Thyroid gland (tissue), 4 donors: Measurements from ENCODE around the gene DPP8.

ENCODE experiments used
- POLR2A ChIP-seq, 2 donors: fragments of 450-650 bp; IDR thresholded peaks; one replicate each; pipeline ENCODE4 v1.6.1; 2017; ENCODE audit warnings: antibody characterized with exemption in 2 of 2, mild to moderate bottlenecking in 2 of 2, moderate library complexity in 1 of 2
- TF ChIP-seq, protein P1 (sequence below), 6 experiments: fragments of 200-600 bp in 3 of 6; fragments of 450-650 bp in 3 of 6; sonication (generic) in 3 of 6; IDR thresholded peaks; one replicate each; pipeline ENCODE4 v1.5.1; 2016 to 2019; ENCODE audit warnings: antibody characterized with exemption in 6 of 6, mild to moderate bottlenecking in 2 of 6, inconsistent platforms in 1 of 6, moderate library complexity in 1 of 6

GRCh38 chr15:65558997-65559760 is 41.7 kb upstream of the DPP8 start:
- no peak for TF ChIP-seq POLR2A (IDR thresholded peaks at IDR 0.05)
- TF ChIP-seq, protein P1, sequence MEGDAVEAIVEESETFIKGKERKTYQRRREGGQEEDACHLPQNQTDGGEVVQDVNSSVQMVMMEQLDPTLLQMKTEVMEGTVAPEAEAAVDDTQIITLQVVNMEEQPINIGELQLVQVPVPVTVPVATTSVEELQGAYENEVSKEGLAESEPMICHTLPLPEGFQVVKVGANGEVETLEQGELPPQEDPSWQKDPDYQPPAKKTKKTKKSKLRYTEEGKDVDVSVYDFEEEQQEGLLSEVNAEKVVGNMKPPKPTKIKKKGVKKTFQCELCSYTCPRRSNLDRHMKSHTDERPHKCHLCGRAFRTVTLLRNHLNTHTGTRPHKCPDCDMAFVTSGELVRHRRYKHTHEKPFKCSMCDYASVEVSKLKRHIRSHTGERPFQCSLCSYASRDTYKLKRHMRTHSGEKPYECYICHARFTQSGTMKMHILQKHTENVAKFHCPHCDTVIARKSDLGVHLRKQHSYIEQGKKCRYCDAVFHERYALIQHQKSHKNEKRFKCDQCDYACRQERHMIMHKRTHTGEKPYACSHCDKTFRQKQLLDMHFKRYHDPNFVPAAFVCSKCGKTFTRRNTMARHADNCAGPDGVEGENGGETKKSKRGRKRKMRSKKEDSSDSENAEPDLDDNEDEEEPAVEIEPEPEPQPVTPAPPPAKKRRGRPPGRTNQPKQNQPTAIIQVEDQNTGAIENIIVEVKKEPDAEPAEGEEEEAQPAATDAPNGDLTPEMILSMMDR (IDR thresholded peaks at IDR 0.05) = no peak
